Kidney glomerular epithelial cell (primary cell): ENCODE results near the gene ZFYVE19.

Source experiments
- DNase-seq: peaks from one replicate; lab custom pipeline; 2025; lab: John Stamatoyannopoulos, UW

Gene ZFYVE19

DNA sequence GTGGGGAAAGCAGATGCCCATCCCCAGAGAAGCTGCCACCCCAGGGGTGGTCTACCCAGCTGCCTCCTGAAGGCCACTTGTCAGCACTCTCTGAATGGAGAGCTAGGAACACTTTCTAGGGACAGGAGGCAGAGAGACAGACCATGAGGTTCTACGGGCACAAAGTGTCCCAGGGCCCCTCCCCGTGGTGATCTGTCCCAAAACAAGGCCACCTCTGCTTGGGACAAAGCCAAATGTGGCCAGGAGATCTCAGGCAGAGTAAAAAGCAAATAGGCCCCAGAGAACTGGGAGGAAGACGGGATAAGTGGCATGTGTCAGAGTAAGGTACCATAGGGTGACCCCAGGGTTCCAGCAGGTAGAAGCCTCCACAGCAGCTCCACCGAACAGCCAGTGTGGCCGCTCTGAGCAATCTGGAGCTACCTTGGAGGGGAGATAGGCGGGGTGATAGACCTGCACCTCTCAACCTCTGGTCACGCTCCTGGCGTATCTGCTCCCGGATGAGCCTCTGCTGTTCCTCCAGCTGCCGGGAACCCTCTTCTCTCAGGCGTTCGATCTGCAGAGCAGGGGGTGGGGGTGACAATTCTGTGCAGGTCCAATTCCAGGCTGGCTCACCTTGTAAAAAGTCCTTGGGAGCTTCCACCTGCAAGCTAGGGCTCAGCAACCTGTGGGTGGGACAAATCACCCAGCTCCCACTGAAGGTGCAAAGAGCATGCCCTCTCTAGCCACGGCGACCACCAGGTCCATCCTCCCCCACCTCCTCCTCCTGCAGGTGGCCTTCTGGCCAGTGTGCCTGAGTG is 31.0 kb upstream of the ZFYVE19 start:
- DNase-seq, result no peak

DNA sequence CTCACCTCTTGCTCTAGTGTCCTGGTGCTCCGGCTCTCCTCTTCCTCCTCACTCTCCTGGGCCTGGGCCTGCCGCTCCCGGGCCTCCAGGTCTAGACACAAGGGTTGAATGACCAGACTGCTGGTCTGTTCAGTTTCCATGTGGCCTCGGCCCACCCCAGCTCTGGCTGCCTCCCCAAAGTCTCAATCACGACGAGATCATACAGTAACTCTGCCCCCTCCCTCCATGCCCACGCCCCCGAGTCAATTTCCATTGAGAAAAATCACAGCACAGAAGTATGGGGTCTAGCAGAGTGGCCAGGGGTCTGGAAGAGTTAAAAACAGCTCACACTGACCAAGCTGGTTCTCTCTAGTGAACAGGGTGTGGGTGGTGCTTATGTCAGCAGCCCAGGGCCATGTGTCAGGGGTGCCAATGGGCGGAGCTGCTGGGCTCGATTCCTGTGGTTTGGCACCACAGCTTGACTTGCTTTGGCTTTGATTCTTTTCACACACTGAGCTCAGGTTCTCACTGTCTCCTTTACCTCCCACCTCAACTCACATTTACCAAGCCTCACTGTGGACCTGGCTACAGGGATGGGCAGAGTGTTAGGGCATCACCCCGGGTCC is 30.2 kb upstream of the ZFYVE19 start:
- DNase-seq, result peak; percentile 45

DNA sequence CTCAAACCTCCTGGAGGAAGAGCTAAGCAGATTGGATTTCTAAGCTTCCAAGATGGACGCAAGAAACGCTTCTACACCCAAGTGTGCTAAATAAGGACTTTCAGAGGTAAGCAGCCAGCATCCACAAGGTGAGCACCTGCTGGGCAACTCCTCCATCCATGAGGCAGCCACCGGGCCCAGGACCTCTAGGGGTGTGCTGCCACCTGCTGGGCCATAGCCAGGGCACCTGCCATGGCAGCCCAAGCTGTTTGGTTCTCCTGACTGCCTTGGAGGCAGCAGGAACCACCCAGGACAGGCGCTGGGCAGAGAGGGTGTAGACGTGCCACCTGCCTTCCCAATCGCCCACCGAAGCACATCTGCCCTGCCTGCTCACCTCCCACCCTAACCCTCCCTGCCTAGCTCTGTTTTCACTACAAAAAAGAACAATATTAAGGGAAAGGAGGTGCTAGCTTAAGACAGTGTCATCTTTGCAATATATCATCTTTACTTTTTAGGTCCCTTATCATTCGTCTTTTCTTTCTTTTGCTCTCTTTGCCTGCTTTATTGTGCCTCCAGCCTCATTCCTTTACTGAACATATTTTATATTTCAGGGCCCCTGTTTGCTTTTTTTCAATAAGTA is 24.2 kb upstream of the ZFYVE19 start:
- DNase-seq, result peak; percentile 15

DNA sequence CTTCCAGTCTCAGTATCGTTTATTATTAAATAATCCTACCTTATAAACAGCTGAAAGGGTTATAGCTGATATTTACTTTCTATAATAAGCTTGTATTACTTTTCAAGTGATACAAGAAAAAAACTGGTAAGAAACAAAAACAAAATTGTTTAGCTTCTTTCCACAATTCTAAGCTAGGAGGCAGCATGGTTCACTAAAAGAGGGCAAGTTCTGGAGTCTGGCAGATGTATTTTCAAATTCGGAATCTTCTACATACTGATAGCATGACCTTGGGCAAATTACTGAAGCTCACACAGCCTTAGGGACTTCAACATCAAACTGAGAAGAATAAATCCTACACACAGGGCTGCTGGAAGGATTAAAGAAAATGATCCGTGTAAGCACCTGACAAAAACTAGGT is 21.7 kb upstream of the ZFYVE19 start:
- no peak for DNase-seq

DNA sequence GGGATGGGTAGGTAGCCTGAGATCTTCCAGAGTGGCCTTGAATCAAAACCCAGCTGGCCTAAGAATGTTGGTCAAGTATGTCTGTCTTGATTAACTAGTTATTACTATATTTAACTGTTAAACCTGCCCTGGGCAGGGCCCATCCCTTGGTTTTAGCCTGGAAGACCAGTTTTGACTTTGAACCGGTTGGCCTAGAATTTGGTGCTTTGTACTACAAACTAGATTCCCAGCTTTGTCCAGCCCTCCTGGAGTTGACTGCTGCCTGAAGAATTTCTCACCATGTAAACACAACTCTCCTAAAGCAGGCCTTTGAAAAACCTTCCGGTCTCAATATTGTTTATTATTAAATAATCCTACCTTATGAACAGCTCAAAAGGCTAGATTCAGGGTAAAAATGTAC is 21.1 kb upstream of the ZFYVE19 start:
- DNase-seq, result no peak

DNA sequence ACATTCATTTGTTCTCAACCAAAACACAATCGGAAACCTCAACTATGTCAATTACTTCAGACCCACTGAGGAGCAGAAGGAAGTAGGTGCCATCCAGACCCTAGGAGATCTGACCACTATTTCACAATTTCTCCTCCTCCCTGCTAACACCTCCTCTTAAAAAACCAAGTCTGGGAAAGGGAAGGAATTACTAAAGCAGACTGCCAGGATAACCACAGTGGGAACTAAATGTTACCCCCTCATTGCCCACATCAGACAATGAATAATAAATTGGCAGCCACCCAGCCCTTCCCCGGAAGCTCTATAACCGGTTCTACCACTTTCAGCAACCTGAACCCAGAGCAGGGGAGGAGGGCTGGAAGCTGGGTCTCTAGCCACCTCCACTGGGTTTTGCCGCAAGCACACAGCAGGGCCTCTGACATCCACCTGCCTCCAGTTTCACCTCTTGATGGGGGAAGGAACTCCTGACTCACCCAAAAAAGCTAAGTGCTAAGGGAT is 19.5 kb upstream of the ZFYVE19 start:
- DNase-seq, result peak; percentile 86

DNA sequence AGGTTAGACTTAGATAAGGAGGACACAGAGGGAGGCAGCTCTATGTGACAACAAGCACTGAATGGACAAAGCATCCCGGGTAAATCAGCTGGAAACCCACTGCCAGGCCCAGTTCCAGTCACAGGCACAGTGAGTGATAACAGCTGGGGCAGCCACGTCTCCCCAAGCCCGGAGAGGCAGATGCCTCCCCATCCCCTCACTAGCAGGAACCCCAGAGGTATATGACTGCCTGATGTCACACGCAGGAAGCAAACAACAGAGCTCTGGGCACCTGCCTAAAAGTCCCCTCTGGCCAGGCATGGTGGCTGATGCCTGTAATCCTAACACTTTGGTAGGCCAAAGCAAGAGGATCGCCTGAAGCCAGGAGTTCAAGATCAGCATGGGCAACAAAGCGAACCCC is 18.9 kb upstream of the ZFYVE19 start:
- DNase-seq, result no peak

DNA sequence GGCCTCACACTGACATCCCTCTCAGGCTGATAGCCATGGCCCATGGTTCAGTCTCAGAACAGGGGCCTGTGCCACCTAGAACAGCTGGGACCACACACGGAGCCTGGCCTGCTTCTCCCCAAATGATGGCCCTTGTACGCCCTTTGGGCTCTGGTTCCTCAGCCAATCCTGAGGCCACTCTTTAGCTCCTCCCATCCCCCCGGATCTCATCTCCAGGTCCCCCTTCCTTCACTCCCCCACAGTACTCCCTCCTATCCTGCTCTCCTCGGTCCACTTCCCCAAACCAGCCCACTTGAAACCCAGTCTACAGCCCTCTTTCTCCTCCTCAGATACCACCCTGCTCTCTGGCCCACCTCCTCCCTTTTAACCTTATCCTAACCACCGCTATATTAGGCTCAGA is 17.8 kb upstream of the ZFYVE19 start:
- DNase-seq, result no peak

DNA sequence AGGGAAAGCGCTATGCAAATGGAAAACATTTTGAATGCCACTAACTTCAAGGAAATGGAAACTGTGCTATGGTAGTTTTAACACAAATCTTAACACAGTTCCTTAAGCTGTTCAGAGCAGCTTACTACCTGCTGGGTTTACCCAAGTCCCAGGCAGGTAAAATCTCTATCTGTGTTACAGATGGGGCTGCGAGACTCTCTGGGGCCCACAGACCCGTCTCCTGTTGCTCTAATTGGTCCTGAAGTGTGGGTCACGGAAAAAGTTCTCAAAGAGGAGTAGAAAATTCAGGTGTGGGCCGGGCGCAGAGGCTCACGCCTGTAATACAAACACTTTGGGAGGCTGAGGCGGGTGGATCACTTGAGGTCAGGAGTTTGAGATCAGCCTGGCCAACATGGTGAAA is 16.9 kb upstream of the ZFYVE19 start:
- DNase-seq, result no peak

DNA sequence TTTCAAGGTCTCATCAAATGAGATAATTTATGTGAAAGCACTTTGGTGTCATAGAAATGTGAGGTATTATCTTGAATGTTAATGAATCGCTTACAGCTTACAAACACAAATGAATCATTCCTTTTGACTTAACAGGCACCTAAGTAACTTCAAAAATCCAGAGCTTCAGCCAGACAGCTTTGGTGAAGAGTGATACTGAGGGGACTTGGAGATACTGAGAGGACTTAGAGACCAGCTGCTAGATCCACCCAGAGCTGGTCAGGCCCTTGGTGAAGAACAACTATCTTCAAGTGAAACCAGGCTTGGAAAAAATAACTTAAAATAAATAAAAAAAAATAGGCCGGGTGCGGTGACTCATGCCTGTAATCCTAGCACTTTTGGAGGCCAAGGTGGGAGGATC is 16.2 kb upstream of the ZFYVE19 start:
- peak; percentile 60 for DNase-seq

DNA sequence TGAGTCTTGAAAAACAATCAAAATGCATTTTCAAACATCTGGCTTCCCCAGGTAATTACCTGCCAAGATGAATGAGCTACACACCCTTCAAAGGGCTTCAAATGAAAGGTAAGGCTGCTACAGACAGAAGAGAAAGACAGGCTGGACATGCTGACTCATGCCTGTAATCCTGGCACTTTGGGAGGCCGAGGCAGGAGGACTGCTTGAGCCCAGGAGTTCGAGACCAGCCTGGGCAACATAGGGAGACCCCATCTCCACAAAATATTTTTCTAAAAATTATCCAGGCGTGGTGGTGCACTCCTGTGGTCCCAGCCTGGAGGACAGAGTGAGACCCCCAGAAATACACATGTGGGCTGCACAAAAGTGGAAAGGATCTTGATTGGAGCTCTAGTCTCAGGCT is 14.5 kb upstream of the ZFYVE19 start:
- no peak for DNase-seq

DNA sequence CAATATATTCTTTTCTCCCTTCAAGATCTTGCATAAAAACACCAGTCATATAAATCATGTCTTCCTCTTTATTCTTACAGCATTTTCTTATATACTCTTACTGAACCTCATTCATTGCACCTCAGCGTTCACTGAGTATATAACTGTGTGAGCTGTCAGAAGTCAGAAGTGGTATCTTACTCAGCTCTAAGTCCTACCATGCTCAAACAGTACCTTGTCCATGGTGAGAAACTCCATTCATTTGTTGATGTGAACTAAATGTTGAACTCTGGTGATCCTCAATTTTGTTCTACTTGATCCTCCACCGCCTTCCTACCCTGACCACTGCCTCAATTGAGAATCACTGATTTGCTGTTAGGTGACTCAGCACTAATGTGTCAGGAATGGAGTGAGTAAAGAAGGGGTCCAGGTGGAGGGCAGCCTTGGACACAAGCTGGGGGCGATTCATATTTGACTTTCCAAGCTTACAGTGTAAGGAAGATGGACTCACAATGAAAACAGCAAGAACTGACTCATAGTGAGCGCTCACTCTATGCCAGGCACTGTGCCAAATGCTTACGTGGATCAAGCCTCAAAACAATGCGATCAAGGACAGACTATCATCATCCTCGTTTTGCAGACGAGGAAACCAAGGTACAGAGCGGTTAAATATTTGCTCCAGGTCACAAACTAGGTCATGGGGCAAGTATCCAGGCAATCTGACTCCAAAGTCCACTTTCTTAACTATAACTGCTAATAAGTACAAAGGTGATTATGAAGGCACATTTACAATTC is 13.5 kb upstream of the ZFYVE19 start:
- peak; percentile 88 for DNase-seq

DNA sequence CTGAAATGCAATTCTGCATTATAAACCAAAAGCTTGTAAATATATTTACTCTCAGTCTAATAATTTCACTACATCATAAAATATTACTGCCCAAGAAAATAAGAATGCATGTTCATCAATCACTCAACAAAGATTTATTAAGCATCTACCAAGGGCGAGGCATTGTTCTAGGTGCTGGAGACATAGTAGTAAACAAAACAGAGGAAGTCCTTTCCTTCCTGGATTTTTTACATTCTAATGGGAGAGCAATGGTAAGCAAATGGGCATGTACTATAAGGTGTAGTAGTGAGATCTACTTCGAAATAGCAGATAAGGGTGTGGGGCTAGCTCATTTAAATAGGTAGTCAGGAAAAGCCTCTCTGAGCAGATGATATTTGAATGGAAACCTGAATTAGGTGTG is 10.8 kb upstream of the ZFYVE19 start:
- no peak for DNase-seq

DNA sequence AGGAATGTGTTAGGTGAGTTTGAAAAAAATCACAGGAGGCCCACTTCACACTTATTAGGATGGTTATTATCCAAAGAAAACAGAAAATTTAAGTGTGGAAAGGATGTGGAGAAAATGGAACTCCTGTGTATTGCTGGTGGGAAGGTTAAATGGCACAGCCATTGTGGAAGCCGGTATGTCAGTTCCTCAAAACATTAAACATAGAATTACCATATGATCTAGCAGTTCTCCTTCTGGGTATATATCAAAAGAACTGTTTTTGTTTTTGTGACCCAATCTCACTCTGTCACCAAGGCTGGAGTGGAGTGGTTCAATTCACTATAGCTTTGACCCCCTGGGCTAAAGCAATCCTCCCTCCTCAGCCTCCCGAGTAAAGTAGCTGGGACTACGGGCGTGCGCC is 10.4 kb upstream of the ZFYVE19 start:
- no peak for DNase-seq

DNA sequence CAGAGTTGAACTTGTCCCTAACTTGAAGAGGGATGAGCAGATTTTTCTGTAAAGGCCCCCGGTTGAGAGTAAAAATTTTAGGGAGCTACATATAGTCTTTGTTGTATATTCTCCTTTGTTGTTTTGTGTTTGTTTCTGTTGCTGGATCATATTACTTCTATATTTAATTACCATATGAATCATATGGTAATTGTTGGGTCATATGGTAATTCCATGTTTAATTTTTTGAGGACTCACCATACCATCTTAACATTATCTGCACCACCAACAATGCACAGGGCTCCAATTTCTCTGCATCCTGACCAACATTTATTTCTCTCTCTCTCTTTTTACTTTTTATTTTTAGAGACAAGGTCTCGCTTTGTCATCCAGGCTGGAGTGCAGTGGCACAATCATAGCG is 7.4 kb upstream of the ZFYVE19 start:
- DNase-seq, result no peak

DNA sequence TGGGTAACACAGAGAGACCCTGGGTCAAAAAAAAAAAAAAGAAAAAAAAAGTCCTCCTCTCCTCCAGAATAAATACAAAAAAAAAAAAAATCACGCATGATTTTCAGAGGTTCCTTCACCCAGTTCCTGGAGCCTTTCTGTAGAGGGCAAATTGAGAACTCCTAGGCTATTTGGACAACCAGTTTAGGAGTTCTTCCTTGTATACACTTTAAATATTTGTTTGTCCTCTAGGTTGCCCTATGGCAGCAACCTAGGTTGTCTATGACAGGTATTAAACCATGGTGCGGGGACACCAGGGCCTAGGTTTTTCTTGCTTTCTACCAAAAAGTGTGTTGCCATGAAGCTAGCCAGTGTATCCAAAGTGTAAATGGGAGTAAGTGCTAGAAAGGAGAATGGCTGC is 3.8 kb upstream of the ZFYVE19 start:
- no peak for DNase-seq

DNA sequence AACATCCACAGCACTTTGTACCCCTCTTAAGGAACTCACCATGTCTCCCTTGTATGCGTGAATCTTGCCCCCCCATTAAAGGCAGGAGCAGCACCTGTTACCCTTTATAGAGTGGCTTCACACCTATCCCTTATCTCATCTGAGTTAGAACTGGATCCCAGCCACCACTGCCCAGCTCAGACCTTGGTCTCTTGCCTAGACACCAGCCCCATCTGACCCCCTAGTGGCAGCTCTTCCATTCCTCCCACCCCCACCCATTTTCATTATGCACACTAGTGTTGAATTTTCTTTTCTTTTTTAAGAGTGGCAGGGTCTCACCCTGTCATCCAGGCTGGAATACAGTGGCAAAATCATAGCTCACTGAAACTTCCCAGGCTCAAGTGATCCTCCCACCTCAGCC is 3.2 kb upstream of the ZFYVE19 start:
- DNase-seq, result no peak

DNA sequence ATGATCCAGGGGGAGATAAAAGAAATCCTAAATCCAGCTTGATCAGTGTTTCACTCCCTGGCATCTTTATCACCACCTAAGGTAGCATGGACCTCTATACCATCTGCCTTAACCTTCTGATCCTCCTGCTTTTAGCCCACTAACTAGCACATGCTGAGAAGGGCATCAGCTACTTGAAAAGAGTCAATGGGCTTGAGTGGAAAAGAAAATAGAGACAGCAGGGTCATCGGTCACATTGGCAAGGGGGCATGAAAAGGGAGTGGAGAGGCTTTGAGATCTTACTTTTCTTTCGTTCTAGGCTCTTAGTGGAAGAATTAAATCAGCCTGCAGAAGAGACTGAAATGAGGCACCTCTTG is 239 bp upstream of the ZFYVE19 start:
- DNase-seq, result no peak

DNA sequence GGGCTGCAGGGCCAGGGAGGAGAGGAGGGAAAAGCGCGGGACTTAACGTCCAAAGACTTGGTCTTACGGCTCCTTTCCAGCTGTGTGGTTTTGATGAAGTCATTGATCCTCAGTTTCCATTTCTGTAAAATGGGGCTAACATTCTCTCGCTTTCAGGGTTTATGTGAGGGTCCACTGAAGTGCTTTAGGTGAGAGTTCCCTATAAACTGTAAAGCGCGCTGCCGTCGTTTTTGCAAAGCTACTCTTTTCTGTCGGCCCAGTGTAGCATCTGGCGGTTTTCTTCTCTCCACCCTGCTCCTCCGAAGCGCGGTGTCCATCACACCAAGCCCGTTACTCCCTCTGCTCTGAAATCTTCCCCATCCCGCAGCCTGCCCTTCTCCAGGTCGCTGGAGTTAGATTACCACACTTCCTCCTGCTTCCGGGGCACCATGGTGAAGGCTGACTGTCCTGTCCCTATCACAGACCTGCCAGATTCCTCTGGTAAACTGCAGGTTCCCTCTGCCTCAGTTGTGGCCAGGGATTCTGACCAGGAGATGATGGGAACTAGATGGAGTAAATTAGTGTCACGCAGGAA is 1.1 kb downstream of the ZFYVE19 start:
- DNase-seq, result no peak

DNA sequence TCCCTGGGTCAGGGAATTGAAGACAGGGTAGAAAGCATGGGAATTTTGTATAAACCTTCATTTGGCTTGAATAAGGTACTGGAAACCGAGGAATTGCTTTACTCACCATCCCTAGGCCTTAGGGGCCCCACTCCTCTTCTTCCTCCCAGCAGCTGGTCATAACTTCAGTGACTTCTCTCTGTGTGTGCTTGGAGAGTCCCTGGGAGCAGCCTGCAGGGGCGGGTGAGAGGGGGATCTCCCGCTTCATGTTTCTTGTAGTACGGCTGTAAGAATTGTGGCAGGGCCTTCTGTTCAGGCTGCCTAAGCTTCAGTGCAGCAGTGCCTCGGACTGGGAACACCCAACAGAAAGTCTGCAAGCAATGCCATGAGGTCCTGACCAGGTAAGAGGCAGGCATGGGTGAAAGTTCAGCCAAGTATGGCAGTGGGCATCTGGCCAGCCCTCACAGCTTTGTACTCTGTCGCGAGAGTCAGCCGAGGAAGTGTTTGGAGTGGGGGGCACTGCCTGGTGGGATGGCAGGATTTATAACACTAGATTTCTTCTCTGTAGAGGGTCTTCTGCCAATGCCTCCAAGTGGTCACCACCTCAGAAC is 2.1 kb downstream of the ZFYVE19 start:
- DNase-seq, result no peak

DNA sequence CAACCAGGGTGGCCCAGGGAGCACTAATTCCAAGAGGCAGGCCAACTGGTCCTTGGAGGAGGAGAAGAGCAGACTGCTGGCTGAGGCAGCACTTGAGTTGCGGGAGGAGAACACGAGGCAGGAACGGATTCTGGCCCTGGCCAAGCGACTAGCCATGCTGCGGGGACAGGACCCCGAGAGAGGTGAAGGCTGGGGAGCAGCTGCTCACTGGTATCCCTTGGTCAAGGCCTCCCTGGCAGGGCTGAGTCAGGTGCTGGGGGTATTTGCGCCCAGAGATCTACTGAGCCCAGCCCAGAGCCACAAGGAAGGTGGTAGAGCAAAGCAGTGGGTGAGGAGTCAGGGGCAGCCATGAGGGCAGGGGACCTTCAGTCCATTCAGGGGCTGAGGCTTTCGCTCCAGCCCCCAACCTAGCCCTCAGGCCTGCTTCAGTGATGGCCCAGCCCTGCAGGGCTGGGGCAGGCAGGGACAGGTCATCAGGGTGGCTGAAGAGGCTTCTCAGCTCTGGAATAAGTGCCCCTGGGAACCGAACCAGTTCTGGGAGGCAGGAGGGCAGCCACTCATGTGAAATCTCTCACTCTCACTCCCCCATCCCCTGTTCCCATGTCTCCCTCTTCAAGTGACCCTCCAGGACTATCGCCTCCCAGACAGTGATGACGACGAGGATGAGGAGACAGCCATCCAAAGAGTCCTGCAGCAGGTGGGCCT is 6.0 kb downstream of the ZFYVE19 start:
- DNase-seq, result no peak
